Stimulated activated CD8-positive, alpha-beta memory T cell treated with anti-CD3 and anti-CD28 coated beads, Interleukin-7, amount 100 ng/mL, for 1 hour (primary cell): ENCODE measurements around the gene SLC1A7.

ENCODE experiments used
- DNase-seq, 2 donors: peaks; one replicate each; pipeline ENCODE4 v3.0.0-alpha.2; 2020; ENCODE audit warnings: low read depth in 2 of 2

SLC1A7 gene

DNA sequence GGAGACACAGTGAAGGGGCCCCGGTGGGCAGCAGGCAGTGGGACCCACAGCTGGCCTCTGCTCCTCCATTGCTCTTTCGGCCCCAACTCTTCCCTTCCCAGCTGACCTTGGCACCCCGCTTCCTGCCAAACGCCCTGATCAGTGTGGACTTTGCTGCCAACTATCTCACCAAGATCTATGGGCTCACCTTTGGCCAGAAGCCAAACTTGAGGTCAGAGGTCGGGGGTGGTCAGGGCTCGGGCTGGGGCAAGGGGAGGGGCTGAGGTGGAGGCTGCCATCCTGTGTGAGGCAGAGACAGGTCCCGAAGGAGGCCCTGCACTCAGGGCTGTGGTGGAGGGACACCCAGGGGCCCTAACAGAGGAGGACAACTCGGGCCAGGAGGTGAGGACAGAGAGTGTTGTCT, 66.7 kb downstream of the SLC1A7 start:
- no peak for DNase-seq

DNA sequence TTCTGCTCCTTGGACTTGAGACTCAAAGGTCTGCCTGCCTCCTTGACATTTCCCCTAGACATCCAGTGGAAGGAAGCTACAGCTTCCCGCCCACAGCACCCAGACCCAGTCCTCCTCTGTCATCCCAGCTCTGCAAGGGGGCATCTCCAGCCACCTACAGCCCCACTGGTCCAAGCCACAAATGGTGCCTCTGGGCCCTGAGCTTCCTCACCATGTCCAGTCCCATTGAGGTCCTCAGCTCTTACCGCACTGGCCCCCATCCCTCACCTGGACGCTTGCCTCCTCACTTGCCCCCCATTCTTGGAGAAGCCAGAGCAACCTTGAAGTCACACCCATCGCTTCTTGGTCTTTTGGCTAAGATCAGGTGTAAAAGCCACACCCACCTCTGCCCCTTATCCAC, 67.2 kb downstream of the SLC1A7 start:
- no peak for DNase-seq

DNA sequence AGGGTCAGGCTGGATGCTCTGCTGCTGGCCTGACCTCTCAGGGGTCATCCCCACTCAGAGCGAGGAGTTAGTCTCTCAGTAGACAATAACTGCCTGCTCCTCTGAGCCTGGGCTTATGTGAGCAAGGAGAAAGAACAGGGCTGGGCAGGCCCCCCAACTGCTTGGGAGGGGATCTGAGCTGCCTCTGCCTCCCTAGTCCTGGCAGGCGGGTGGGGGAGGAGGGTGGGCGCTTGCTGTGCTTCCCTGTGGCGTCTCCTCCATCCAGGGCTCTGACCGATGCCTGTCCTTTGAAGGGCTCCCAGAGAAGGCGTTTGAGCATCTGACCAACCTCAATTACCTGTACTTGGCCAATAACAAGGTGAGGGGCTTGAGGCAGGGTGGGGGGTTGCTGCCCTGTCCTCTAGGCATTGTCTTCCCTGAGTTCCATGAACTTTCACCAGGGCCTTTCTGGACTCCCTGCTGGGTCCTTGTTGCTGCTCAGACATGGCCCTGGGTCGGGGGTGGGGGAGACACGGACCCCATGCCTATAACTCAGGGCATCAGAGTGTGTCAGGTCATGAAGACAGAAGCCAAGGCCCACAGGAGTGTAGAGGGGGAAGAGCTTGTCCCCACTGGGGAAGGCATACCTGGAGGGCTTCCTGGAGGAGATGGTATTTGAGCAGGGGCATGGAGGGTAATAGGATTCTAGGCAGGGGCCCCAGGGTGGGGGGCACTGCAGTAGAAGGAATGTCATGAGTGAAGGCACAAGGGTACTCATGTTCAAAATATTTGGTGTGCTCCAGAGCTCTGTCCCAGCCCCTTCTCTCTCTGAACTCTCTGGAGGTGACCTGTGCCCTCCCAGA, 67.9 kb downstream of the SLC1A7 start:
- DNase-seq = no peak

DNA sequence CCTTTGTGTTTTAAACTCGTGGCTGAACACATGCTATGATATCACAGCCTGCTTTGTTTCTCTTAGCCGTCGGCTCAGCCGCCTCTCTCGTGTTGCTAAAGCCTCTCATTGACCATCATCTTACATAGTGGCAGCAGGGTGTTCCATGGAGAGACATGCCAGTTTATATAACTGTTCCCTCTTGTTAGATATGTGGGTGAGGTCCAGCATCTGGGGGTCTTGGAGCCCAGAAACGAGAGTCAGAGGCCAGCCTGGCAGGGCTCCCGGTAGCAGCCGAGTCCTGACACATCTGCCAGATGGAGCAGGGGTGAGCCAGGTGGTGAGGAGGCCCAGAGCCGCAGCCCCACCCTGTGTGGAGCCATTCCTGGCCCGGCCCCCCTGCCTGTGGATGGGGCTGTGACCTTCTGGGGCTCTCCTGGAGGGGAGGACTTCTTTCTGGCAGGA, 68.5 kb downstream of the SLC1A7 start:
- no peak for DNase-seq

DNA sequence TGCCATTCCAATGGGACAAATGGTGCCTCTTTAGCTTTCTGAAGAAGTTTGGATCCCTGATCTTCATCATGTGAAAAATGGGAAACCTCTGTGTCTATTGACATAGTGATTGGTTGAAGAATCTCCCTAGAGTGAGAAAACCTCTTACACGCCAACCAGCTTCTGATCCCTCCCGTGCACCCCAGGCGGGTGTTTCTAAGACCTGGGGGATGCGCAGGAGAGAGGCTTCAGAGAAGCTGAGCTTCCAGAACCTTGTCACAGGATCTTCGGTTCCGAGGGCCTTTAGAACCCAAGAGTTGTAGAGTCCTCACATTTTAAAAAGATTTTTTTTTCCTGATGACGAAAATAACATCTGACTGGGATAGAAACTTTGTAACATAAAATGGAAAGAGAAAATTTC, 69.2 kb downstream of the SLC1A7 start:
- DNase-seq = no peak

DNA sequence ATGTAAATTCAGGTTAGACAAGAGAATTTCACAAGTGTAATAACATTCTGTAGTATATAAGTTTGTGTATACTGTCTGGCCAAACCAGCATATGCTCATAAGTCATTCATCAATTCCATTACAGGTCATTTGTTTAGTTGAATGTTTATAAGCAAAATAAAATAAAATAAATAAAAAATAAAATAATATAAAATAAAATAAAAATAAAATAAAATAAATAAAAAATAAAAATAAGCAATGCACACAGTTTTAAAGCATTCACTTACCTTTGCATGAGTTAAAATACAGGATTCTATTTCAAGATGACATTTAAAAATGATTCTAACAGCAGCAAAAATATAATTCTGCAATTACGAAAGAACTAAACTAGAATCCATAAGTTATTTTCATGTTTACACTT, 70.5 kb downstream of the SLC1A7 start:
- DNase-seq = no peak

DNA sequence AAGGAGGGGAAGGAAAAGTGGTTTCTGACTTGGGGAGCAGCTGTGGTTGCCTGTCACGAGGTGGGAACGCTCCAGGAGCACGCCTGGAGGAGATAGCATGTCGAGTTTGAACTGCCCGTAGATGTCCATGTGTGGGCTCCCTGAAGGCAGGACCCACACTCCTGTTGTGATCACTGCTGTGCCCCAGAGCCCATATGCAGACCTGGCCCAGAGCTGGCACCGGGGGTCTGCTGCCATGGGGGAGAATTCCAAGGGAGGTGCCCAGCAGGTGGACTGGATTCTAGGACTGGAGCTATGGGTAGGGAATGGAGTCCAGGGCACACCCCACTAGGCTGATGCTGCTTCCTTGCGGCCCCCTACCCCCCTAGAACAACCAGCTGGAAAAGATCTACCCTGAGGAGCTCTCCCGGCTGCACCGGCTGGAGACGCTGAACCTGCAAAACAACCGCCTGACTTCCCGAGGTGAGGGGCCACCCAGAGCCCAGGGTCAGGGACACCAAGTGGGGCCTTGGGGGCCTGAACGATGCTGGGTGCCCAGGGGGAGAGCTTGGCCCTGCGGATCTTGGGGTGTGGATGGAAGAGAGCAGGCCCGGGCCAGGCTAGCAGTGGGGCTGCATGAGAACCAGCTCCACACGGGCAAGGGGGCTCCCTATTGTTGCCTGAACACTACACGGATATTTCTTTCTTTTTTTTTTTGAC, 71.1 kb downstream of the SLC1A7 start:
- DNase-seq = no peak

DNA sequence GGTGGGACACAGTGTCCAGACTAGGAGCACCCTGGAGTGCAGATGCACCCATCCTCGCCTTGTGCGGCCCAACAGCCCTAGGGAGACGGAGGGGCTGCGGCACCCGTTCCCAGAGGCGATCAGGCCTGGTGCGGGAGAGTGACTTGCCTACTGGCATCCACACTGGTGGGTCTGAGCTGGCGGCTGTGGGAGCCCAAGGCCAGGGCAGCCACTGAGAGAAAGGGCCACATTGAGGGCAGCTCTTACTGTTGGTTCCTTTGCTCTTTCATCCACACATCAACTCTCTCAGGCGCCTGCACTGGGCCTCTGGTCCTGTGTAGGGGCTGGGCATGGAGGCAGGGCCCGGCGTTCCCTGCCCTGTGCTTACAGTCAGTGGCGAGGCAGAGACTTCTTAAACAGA, 71.8 kb downstream of the SLC1A7 start:
- no peak for DNase-seq

DNA sequence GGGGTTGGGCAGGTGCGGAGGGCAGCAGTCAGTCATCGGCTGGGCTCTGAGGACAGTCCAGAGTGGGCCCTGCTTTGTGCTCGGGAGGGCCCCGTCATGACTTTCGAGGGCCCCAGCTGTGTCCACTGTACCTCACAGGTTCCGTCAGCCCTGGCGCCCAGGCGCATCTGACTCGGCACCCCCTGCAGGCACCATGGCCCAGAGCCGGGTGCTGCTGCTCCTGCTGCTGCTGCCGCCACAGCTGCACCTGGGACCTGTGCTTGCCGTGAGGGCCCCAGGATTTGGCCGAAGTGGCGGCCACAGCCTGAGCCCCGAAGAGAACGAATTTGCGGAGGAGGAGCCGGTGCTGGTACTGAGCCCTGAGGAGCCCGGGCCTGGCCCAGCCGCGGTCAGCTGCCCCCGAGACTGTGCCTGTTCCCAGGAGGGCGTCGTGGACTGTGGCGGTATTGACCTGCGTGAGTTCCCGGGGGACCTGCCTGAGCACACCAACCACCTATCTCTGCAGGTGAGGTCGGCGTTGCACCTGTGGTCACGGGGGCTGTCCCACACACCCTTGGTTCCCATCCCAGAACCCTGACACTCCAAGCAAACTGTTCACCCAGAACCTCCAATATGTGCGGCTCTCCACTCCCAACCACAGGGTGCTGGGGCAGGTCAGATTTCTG, 72.6 kb downstream of the SLC1A7 start:
- no peak for DNase-seq

DNA sequence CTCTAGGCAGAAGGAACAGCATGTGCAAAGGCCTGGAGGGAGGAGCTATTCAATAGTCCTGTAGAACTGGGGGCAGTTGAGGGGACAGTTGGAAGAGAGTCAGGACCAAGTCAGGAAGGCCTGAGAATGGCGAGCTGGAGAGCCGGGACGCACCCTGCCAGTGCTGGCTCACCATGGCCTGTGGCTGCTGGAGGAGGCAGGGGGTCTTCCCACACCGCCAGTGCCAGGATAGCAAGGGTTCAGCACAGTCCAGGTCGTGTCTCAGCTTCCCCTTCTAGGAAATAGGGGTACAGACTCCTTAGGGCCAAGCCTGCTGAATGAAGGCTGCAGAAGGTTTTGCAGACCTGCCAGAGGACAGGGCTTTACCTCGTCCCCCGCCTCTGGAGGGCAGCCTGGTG, 73.2 kb downstream of the SLC1A7 start:
- no peak for DNase-seq

DNA sequence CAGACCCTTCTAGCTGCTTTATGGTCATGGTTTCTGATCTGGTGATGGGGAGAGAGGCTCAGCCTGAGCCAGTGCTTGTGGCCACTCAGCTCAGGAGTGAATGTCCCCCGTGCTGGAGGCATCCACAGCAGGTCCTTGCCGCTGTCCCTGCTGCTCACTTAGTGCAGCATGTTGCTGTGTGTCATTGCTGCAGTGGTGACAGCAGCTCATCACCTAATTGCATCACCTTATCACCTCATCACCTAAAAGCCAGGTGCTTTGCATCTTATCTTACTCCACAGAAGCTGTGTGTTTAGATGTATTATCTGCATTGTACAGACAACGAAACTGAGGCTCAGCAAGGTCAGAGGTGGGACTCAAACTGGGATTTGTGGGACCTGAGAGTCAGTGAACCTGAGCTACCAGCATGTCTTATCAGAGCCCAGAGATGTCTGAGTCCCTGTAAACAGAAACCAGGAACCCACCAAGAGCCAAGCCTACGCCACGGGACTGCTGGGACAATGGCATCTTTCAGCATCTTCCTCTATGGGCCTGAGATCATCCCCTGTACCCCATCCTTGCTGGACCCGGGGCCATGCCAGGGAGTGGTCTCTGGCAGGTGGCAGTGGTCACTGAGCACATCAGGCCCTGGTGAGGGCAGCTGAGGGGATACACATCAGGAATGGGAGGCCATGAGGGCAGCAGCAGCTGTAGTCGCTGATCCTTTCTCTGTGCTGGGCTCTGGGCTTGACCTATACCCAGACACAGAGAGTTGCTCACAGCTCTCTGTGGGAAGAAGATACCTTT, 73.9 kb downstream of the SLC1A7 start:
- no peak for DNase-seq

DNA sequence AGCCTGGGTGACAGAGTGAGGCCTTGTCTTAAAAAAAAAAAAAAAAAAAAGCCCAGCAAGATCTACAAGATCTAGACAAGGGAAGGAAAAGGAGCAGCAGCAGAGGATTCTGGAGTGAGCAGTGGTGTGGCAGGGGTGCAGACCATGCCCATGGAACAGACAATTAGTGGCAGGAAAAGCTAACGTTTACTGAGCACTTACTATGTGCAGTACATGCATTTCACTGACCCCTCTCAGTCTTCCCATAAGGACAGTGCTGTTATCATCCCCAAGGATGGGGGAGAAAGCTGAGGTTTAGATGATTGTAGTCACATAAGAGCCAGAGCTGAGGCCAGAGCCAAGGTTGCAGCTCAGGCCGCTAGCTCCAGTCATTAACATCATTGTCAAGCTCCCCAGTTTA, 74.6 kb downstream of the SLC1A7 start:
- no peak for DNase-seq

DNA sequence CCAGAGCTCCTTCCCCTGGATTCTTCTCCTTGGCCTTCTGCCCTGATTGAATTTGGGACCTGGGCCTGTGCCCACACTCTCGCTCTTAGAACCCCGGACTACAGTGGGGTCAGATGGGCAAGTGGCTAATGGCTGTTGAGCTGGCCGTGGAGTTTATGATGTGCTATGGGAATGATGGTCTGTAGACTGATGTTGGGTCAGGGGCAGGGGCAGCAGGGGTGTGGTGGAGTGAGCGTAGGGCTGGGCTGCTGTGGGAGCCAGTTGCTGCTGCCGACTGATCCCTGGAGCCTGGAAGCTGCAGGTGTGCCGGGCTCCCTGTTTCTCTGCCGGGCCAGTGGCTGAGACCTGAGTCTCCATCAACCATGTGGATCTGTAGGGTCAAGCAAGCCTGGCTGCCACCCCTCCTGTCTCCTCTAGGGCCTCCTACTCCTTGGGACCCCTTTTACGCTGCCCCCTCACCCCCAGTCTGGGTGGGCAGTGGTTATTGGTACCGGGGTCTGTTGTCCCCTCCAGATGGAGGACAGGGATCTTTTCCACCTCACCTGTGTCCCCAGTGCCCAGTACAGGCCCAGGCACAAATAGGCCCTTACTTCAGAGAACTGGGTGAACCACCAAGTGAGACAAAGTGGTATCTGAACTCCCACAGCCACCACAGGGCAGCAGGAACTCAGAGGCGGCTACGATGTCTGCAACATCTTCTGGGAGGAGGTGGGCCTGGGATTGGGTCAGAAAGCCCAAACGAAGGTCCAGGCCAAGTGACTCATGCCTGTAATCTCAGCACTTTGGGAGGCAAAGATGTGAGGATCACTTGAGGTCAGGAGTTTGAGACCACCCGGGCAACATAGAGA, 75.3 kb downstream of the SLC1A7 start:
- no peak for DNase-seq

DNA sequence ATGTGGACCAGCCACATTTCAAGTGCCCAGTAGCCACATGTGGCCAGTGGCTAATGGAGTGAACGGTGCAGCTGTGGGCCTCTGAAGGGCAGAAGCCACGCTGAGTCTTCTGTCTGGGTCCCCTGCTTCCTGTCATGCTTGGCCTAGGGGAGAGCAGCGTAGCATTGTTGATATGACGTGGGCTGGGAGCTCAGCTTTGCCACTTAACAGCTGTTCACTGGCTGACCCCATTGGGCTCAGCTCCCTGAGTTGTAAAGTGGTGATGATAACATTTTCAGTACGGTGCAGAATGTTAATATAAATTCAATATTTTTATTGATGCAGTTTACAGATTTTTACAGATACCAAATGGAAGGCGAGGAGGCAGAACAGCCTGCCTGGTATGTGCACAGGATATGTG, 76.0 kb downstream of the SLC1A7 start:
- DNase-seq = no peak

DNA sequence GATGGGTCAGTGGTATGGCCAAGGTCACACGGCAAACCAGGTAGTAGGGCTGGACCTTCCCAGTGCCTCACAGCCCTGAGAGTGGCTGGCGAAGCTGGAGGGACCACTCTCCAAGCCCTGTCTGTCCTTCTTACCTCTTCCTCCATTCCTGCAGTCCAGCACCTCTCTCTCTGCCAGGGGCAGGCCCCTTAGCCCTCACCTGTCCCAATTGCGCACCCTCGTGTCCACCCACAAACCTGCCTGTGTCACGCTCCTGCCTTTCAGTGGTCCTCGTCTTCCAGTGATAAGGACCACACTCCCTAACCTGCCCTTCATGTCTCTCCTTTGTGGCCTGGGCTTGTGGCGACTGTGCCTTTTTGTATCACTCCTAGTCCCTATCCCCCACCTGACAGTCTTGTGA, 77.0 kb downstream of the SLC1A7 start:
- DNase-seq = no peak

DNA sequence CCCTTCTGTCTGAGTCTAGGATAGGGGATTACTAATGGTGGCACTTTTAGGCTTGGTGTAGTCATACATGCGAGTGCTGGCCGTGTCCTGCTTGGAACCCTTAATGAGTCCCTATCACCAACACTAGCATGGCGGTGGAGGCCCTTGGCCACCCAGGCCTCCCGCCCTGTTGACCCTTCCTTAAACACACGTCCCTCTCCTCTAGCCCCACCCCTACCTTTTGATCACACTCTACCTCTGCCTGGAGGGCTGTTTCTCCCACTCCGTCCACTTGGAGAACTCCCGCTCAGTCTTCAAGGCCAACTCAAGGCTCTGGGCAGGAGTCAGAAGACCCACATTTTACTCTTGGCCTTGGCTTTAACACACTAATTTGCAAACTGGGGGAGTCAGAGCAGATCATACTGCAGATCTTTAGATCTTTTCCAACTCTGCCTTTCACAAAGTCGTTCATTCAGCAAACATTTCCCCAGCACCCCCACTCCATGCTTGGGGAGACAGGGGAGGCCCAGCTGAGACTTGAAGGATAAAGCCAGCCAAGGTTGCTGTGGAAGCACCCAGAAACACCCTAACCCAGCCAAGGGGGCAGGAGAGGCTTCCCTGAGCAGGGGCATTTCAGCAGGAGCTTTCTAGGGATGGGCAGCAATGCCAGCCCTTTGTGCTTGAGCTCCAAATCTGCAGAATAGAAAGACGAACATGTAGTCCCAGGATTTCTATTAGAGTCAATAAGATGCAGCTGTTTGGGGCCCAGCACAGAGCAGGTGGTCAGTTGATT, 78.5 kb downstream of the SLC1A7 start:
- no peak for DNase-seq

DNA sequence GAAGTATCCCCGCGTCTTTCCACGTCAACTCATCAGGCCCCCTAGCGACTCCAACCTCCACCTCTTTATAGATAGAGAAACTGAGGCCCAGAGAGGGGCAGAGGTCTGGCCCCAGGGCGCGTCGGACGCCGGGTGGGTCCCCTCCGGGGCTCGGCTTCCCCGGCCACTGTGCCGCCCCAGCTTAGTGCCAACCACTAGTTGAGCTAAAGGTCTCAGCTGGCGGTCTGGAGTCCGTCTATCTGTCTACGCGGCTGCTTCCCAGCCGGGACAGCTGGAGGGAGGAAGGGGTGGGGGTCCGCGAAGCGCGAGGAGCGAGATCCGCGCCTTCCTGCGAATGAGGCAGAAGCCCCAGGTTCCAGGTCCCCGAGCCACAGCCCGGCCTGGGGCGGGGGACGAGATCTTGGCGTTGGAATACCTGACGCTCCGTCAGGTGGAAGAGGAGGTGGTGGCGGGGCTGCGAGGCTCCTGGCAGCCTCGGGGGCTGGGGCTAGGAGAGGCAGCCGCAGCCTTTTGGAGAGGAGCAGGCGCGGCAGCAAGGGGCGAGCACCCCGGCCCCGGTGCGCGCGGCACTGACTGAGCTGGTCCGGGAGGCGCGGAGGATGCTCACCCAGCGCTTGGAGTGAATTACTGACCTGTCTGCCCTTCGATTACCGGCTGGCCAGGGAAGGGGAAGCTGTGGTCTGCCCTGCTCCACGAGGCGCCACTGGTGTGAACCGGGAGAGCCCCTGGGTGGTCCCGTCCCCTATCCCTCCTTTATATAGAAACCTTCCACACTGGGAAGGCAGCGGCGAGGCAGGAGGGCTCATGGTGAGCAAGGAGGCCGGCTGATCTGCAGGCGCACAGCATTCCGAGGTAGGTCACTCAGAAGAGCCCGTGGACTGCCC, 79.5 kb downstream of the SLC1A7 start:
- no peak for DNase-seq

DNA sequence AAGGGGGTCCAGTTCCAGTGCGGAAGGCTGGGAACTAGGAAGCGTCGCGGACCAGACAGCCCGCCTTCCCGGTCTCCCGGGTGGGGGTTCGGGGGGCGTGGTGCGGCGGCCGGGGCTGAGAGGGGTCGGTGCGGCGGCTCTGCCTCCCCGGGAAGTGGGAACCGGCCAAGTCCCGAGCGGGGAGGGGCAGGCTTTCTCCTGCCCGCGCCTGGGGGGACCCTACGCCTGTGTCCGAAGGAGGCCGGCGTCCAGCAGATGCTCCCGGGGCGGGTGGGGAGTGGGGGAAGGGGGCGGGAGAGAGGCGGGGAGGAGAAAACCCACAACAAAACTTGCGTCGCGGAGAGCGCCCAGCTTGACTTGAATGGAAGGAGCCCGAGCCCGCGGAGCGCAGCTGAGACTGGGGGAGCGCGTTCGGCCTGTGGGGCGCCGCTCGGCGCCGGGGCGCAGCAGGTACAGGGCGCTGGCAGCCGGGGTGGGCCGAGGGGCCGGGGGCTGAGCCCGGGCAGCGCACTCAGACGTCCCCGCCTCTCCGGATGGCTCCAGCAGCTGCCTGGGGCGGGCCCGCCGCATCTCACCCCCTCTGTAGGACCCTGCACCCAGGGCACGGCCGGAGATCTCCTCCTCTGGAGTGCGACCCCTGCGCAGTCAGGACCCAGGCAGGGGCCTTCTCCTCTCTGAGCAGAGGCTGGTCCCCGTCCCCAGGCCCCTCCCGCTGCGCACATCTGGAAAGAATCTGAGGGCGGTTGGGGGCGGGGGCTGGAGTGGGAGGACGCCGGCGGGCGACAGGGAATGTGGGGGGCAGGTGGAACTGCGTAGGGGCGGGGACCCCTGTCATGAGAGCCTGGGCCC, 80.4 kb downstream of the SLC1A7 start, which contains the start of gene PODN:
Gene PODN (plus strand): TSS at position 355 of the 849 bp plus-strand sequence. CDS start 7,643 bp downstream, outside the sequence.
- no peak for DNase-seq
